ENCODE results near the gene CDT1.

The CDT1 gene

DNA sequence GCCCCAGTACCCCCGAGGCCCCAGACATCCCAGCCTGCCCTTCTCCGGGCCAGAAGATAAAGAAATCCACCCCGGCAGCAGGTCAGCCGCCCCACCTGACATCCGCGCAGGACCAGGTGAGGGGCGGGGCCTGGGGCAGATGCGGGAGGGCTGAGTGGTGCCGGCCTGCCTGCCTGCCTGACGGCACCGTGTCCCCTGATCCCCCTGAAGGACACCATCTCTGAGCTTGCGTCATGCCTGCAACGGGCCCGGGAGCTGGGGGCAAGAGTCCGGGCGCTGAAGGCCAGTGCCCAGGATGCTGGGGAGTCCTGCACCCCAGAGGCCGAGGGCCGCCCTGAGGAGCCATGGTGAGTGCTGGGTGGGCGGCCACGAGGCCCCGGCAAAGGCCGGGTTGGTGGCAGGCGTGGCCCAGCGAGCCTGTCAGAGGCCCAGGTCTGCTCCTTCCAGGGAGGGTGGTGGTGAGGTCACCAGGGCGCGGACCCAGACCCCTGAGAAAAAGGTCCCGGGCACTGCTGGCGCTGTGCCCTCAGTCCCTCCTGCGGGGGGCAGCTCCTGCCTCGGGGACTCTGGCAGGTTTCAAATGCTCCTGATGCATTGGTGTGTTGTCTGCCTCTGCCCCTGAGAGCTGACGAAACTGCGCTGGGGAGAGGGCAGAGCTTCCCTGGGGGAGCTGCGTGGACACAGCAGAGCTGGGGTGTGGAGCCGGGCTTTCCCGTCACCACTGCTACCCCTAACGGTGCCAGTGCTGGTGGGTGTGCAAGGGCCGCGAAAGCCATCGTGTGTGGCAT, 1.2 kb downstream of the CDT1 start:
- DNase-seq (ENCODE audit: low read depth in 2 of 2), result no peak

- no peak for DNase-seq (ENCODE audit: low read depth in 2 of 2)
Observed at GRCh38 chr16:88805340-88805715, 1.7 kb downstream of the CDT1 start.

DNA sequence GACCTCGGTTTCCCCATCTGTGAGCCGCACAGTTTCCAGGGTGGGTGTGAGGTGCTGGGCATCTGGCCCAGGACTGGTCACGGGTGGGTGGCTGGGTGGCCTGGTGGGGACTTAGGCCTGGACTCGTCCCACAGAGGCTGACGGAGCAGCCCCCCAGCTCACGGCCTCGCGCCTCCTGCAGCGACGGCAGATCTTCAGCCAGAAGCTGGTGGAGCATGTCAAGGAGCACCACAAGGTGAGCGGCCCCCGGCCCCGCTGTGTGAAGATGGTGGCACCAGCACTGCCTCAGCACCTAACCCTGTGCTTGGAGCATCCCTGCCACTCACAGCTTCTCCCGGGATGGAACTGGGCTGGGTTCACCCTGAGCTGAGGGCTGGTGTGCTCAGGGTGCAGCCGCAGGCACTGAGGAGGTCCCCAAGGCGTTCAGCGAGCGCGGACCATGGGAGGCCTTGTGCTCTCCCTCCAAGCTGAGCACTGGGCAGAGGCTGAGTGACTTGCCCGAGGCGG, 2.4 kb downstream of the CDT1 start:
- no peak for DNase-seq (ENCODE audit: low read depth in 2 of 2)

DNA sequence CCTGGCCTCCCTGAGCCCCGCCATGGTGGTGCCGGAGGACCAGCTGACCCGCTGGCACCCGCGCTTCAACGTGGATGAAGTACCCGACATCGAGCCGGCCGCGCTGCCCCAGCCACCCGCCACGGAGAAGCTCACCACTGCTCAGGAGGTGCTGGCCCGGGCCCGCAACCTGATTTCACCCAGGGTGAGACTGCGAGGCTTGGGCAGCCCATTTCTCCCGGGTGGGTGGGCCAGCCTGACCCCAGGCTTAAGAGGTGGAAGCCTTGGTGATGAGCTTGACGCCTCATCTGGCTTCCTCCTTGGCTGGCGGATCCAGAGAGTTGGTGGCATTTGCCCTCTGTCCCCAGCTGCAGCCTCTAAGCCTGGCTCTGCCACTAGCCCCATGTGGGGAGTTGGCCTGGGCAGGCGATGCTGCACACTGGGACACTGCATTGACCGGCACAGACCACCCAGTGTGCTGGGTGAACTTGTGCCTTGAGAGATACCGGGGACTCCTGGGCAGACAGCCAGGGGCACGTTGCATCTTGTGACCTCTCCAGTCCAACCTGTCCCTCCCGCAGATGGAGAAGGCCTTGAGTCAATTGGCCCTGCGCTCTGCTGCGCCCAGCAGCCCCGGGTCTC, 3.0 kb downstream of the CDT1 start:
- no peak for DNase-seq (ENCODE audit: low read depth in 2 of 2)

- no peak for DNase-seq (ENCODE audit: low read depth in 2 of 2)
Observed at GRCh38 chr16:88807142-88807625, 3.6 kb downstream of the CDT1 start.

GRCh38 chr16:88807626-88808453, 4.3 kb downstream of the CDT1 start:
- no peak for DNase-seq (ENCODE audit: low read depth in 2 of 2)

DNA sequence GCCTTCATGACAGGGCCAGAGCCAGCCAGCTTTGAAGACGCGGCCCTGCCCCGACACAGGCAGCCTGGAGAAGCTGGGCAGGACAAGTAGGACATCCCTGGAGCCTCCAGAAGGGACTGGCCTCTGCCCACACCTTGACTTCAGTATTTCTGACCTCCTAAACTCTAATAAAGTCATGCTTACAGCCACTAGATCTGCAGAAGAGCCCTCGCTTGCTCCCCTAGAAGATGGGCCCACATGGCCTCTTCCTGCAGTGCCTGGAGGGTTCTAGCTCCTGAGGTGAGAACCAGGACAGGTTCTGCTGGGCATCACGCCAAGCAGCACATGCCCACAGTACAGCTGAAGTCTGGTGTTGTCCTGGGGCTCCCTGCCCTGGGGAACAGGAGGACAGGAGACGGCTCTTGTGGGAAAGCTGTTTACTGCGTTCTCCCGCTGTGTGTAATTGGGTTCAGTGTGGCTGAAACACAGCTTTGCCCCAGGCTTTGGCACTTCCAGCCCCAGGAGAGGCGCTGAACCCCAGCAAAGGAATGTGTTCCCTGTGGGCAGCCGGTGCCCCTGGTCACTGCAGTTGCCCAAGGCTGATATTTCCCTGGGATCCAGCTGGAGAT, 5.6 kb downstream of the CDT1 start:
- no peak for DNase-seq (ENCODE audit: low read depth in 2 of 2)

GRCh38 chr16:88809676-88810165, 6.1 kb downstream of the CDT1 start:
- DNase-seq (ENCODE audit: low read depth in 2 of 2), result no peak

DNA sequence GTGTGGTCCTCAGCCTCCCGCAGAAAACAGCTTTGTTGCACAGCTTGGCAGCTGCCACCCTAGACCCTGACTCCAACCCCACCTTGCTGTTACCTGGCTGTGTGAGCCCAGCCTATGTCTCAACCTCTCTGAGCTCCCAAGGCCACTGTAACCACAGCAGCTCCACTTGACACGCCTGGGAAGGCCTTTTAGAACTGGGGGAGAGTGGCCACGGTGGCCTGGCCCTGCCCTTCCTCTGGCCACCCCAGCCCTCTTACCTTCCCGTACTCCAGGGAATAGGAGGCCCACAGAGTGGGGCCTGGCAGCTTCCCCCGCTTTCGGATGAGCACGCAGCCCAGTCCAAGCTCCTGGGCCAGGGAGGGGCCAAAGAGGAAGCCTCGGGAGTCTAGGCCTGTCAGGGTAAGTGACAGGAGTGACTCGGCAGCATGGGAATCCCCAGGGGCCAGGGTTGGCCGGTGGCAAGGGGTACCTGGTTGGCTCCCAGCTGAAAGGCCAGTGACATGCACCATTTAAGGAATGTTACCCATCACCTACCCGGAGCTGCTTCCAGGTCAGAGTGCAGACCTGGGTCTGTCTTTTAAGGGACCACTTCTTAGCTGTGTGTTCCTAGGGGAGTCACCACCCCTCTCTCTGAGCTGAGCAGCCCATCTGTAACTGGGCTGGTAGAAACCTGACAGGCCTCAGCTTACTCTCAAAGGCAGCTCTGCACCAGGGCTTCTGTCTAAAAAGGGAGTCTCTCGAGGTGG, 6.8 kb downstream of the CDT1 start:
- DNase-seq (ENCODE audit: low read depth in 2 of 2), result no peak

DNA sequence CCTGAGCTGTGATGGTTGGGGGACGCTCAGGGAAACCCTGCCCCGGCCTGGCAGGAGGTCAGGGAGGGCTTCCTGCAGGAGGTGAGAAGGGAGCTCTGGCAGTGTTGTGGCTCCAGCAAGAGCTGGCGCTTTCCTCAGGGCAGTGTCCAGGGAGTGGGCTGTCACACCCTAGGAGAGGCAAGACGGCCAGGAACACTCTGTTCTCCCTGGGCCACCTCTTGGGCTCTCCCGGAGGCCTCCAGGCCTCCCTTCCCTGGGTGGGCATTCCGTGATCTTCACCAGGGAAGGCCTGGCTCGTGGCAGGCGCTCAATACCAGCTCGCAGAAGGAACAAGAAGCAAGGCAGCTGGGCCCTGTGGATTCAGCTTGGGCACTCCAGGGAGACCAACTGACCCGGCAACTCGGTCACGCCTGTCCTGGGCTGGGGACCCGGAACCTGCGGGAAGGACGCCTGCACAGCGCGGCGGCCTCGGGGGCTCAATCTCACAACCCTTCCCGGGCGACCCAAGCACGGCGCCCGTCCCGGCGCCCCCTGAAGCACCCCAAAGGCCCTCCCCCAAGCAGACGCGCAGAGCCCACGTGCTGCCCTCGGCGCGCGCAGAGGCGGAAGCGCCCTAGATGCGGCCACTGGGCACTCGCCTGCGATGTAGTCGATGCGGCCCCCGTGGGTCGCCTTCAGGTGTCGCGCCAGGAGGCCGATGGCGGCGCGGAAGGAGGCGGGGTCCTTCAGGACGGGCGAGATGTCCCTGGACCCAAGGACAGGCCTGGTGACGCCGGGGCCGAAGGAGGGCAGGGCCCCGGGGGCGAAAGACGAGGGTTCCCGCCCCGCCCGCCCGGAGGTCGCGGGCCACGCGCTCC, 7.6 kb downstream of the CDT1 start:
- no peak for DNase-seq (ENCODE audit: low read depth in 2 of 2)

DNA sequence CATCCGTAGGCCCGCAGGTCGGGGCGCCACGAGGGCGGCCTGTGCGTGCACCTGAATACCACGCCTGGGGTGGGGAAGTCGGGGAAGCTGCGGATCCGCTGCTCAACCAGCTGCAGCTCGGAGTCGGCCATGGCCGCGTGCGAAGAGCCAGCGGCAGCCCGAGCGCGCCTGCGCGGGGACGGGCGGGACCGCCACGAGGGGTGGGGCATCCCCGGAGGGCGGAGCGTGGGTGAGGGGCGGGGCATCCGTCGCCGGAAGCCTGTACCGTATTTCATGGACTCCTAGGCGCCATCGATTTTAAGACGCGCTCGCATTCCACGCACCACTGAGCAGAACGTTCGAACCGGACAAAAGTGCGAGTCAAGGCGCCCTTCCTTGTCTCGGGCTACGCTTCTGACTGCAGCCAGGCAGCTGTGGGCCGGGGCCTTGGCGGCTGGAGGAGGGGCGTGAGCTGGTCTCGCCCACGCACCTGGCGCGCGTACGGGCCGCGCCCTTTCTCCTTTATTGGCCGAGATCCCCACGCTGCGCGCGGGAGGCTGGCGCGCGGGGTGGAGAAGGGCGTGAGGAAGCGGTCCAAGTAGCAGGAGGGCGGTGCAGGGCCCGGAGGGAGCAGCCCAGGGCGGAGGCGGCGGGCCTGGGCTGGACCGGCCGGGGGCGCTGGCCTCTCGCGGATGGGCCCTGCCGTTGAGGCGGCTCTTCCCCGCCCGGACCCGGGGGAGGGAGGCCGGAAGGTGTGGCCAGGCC, 8.4 kb downstream of the CDT1 start, which contains the start of gene APRT:
Gene APRT (minus strand): TSS at position 160 of the 744 bp plus-strand sequence. CDS start 29 bp downstream, at position 131.
- peak; percentile 94 to 97 for DNase-seq (ENCODE audit: low read depth in 2 of 2)

- no peak for DNase-seq (ENCODE audit: low read depth in 2 of 2)
Observed at GRCh38 chr16:88812513-88813268, 9.1 kb downstream of the CDT1 start.

- DNase-seq (ENCODE audit: low read depth in 2 of 2), result no peak
Observed at GRCh38 chr16:88813269-88814143, 9.9 kb downstream of the CDT1 start.

GRCh38 chr16:88814144-88814502, 10.5 kb downstream of the CDT1 start:
- DNase-seq (ENCODE audit: low read depth in 2 of 2), result no peak

GRCh38 chr16:88815227-88815626, 11.6 kb downstream of the CDT1 start:
- DNase-seq (ENCODE audit: low read depth in 2 of 2), result no peak

DNA sequence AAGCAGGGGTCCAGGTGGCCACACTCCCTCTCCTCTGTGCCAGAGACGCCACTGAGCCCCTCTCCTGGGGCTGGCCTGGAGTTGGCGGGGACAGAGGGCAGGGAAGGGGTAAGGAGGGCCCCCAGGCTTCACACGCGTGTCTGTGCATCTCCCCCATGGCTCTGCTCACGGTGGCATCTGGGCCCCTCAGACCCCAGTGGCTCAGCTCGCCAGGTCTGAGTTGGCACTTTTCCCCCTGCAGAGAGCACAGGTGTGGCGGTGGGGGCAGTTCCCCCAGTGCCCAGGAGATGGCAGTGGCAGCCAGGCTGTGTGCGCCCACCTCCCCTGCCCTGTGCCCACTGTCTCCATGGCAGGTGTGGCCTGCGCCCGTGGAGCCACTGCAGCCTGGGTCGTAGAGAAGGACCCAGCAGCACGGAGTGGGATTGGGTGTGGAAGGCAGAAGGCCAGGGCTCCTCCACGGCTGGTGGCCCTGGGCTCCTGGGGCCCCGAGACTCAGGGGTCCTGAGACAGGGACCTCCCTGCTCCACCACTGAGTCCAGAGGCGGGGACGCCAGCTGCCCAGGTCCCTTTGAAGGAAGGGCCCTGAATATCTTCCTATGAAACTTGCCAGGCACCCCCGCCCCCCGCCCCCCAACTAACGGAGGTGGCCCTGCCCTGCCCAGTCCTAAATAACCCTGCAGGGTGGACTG, 12.5 kb downstream of the CDT1 start:
- DNase-seq (ENCODE audit: low read depth in 2 of 2), result no peak

Measured in stimulated activated CD4-positive, alpha-beta T cell treated with anti-CD3 and anti-CD28 coated beads, Interleukin-12 subunit alpha, Interleukin-12 subunit beta, amount 100 ng/mL, for 24 hours (primary cell).